Nephron progenitor cell (in vitro differentiated cells): ENCODE measurements around the gene TIMM50.

Source experiments
- DNase-seq: peaks from one replicate; pipeline ENCODE4 v3.0.0; 2021
- H3K27ac Mint-ChIP-seq: 2 replicates; pipeline ENCODE4 v1.8.0; 2021; ENCODE audit warnings: mild to moderate bottlenecking, moderate library complexity, mixed read lengths
- H3K27me3 Mint-ChIP-seq: 2 replicates; pipeline ENCODE4 v1.8.0; 2021; ENCODE audit warnings: mild to moderate bottlenecking, low read depth, mixed read lengths; ENCODE audit not compliant: poor library complexity
- H3K36me3 Mint-ChIP-seq: 2 replicates; pipeline ENCODE4 v1.8.0; 2021; ENCODE audit warnings: low read depth, mixed read lengths
- H3K4me1 Mint-ChIP-seq: 2 replicates; pipeline ENCODE4 v1.8.0; 2021; ENCODE audit warnings: mixed read lengths
- H3K4me3 Mint-ChIP-seq: 2 replicates; pipeline ENCODE4 v1.8.0; 2021; ENCODE audit warnings: mild to moderate bottlenecking, moderate library complexity, mixed read lengths
- H3K9me3 Mint-ChIP-seq: 2 replicates; pipeline ENCODE4 v1.8.0; 2021; ENCODE audit warnings: mild to moderate bottlenecking, moderate library complexity, mixed read lengths
- TF ChIP-seq, protein P1 (sequence below): fragments of 200-600 bp; sonication (generic); IDR thresholded peaks from 2 replicates; pipeline ENCODE4 v1.5.0; 2021; ENCODE audit warnings: antibody characterized with exemption

The TIMM50 gene

DNA sequence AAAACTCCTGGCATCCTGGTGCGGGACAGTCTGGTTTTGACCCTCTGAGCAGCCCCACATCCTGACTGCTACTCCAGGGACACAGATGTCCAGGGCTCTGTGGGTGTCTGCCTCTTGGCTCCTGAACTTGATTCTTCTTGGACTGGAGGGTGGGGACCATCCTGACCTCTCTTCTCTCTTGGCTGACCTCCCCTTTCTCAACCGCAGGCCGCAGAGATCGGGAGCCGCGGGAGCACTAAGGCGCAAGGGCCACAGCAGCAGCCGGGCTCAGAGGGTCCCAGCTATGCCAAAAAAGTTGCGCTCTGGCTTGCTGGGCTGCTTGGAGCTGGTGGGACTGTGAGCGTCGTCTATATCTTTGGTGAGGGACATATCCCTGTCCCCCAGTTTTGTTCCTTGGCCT, 1.0 kb downstream of the TIMM50 start:
- peaks cover 36% of the 10 kb centered on the region for H3K4me1 Mint-ChIP-seq
- H3K27me3 Mint-ChIP-seq = peaks cover 4% of the 10 kb centered on the region
- peak overlapping the region; percentile 96 for H3K4me3 Mint-ChIP-seq
- DNase-seq = no peak
- H3K9me3 Mint-ChIP-seq = no peaks in the 10 kb centered on the region
- TF ChIP-seq, protein P1, sequence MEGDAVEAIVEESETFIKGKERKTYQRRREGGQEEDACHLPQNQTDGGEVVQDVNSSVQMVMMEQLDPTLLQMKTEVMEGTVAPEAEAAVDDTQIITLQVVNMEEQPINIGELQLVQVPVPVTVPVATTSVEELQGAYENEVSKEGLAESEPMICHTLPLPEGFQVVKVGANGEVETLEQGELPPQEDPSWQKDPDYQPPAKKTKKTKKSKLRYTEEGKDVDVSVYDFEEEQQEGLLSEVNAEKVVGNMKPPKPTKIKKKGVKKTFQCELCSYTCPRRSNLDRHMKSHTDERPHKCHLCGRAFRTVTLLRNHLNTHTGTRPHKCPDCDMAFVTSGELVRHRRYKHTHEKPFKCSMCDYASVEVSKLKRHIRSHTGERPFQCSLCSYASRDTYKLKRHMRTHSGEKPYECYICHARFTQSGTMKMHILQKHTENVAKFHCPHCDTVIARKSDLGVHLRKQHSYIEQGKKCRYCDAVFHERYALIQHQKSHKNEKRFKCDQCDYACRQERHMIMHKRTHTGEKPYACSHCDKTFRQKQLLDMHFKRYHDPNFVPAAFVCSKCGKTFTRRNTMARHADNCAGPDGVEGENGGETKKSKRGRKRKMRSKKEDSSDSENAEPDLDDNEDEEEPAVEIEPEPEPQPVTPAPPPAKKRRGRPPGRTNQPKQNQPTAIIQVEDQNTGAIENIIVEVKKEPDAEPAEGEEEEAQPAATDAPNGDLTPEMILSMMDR = no peak
- peaks cover 26% of the 10 kb centered on the region for H3K36me3 Mint-ChIP-seq
- peak overlapping the region; percentile 96 for H3K27ac Mint-ChIP-seq

- Mint-ChIP-seq H3K9me3 (no peaks in the 10 kb centered on the region), H3K27ac (no peak overlapping the region), H3K4me1 (peaks cover 36% of the 10 kb centered on the region), H3K4me3 (peak overlapping the region; percentile 96), H3K36me3 (peaks cover 28% of the 10 kb centered on the region), H3K27me3 (peaks cover 4% of the 10 kb centered on the region)
- DNase-seq = no peak
- TF ChIP-seq, protein P1 = no peak
These were observed 2.5 kb downstream of the TIMM50 start for GRCh38 chr19:39483141-39483540.

DNA sequence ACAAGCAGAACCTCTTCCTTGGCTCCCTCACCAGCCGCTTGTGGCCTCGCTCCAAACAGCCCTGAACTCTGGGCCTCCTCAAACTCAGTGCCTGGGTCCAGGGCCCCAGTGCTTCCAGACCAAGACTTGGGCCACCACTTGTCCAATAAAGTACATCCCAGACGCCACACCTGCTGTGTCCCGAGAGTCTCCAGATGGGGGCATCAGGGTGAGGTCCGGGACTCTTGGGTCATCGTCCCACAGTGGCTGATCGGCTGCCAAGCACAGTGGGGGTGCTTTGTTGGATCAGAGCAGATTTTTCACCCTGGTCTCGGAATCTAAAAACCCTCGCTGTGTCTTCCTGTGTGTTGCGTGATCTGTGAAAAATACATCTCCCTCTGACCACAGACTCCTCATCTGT, 9.1 kb downstream of the TIMM50 start:
- Mint-ChIP-seq H3K9me3 (no peaks in the 10 kb centered on the region), H3K36me3 (peaks cover 40% of the 10 kb centered on the region), H3K4me3 (no peak overlapping the region), H3K27ac (no peak overlapping the region), H3K27me3 (no peaks in the 10 kb centered on the region), H3K4me1 (peaks cover 5% of the 10 kb centered on the region)
- TF ChIP-seq, protein P1 = no peak
- DNase-seq = no peak

DNA sequence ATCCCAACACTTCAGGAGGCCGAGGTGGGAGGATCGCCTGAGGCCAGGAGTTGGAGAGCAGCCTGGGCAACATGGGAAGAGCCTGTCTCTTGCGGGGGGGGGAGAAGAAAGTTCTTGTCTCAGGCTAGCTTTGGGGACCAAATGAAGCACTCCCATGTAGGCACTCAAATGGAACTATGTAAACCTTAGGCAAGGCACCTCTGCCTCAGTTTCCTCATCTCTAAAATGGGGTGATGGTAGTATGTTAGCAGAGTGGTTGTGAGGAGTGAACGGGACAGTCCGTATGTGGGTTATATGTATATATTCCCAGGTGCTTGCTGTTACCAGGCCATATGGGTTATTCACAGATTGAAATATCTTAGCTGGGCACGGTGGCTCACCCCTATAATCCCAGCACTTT, 11.6 kb downstream of the TIMM50 start:
- TF ChIP-seq, protein P1 = no peak
- H3K27me3 Mint-ChIP-seq = no peaks in the 10 kb centered on the region
- DNase-seq = no peak
- no peak overlapping the region for H3K4me3 Mint-ChIP-seq
- no peak overlapping the region for H3K27ac Mint-ChIP-seq
- peaks cover 15% of the 10 kb centered on the region for H3K4me1 Mint-ChIP-seq
- no peaks in the 10 kb centered on the region for H3K9me3 Mint-ChIP-seq
- H3K36me3 Mint-ChIP-seq = peaks cover 24% of the 10 kb centered on the region

DNA sequence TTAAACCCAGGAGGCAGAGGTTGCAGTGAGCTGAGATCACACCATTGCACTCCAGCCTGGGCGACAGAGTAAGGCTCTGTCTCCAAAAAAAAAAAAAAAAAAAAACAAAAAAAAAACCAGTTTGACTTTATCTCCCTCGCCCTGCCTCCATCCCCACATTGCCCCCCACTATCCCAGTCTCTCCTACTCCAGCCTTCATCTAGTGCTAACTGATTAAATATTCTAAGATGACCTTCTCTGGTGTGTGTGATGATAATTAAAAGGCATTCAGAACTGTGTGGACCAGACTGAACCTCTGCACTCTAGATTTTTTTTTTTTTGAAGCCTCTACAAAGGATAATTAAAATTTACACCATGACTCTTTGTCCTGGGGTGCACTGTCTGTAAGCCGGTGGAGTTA, 12.2 kb downstream of the TIMM50 start:
- no peak for DNase-seq
- Mint-ChIP-seq H3K36me3 (peaks cover 23% of the 10 kb centered on the region), H3K4me3 (no peak overlapping the region), H3K27ac (no peak overlapping the region), H3K27me3 (no peaks in the 10 kb centered on the region), H3K9me3 (no peaks in the 10 kb centered on the region), H3K4me1 (peaks cover 15% of the 10 kb centered on the region)
- TF ChIP-seq, protein P1 = no peak

DNA sequence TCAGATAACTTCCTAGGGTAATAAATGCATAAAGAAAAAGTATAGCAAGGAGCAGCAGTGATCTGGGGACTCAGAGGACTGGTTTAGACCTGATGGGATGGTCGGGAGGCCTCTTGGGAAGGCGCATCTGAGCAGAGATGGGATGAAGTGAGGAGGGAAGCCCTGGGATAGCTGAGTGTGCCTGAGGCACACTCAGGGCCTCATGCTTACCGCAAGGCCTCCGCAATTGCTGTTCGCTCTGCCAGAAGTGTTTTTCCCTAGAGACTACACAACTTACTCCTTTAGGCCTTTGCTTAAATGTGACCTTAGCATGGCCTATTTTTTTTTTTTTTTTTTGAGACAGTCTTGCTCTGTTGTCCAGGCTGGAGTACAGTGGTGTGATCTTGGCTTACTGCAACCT, 14.0 kb downstream of the TIMM50 start:
- TF ChIP-seq, protein P1 = no peak
- H3K36me3 Mint-ChIP-seq = peaks cover 10% of the 10 kb centered on the region

More for the DNA sequence above, 14.0 kb downstream of the TIMM50 start:
- Mint-ChIP-seq H3K9me3 (no peaks in the 10 kb centered on the region), H3K27ac (peak overlapping the region; percentile 82), H3K4me3 (no peak overlapping the region), H3K4me1 (peaks cover 28% of the 10 kb centered on the region), H3K27me3 (no peaks in the 10 kb centered on the region)
- no peak for DNase-seq
